K562 (cell line): ENCODE measurements around the gene TMEM187. TPM values are rescaled to one million over a fixed set of nuclear protein-coding genes. Genes with fewer than 3 reads are reported as not detected.

Source experiments
- BCLAF1 ChIP-seq, 2 experiments: fragments of 450-650 bp in 1 of 2; IDR thresholded peaks; 2 replicates each; pipeline ENCODE4 v1.6.1; 2011 to 2017; ENCODE audit warnings: low read depth in 2 of 2, antibody characterized with exemption in 1 of 2, borderline replicate concordance in 1 of 2, low read length in 1 of 2, mild to moderate bottlenecking in 1 of 2, mixed read lengths in 1 of 2; ENCODE audit not compliant: control insufficient read depth in 1 of 2
- BRCA1 ChIP-seq, 2 experiments: fragments of 450-650 bp in 1 of 2; sonication (generic) in 1 of 2; formaldehyde crosslinking in 1 of 2; IDR thresholded peaks; 2 replicates each; pipeline versions ENCODE4 v1.5.0 to v1.6.1; 2017 to 2020; ENCODE audit warnings: mild to moderate bottlenecking in 1 of 2, missing genetic modification reagents in 1 of 2
- DLX4 ChIP-seq: fragments of 250-450 bp; sonication (Bioruptor Pico); IDR thresholded peaks from 2 replicates; pipeline ENCODE4 v1.6.1; 2021; ENCODE audit warnings: mild to moderate bottlenecking
- E2F5 ChIP-seq: sonication (generic); formaldehyde crosslinking; IDR thresholded peaks from 2 replicates; pipeline ENCODE4 v1.8.0; 2022; ENCODE audit warnings: mild to moderate bottlenecking, missing genetic modification reagents
- FOXP1 ChIP-seq: sonication (generic); formaldehyde crosslinking; IDR thresholded peaks from 2 replicates; pipeline ENCODE4 v1.8.0; 2022; ENCODE audit warnings: mild to moderate bottlenecking, missing genetic modification reagents
- NBN ChIP-seq: fragments of 450-650 bp; IDR thresholded peaks from 2 replicates; pipeline ENCODE4 v1.6.1; 2016; ENCODE audit warnings: low read depth, mild to moderate bottlenecking
- PBX2 ChIP-seq, 2 experiments: IDR thresholded peaks in 1 of 2; conservative IDR thresholded peaks in 1 of 2; 2 replicates each; pipeline ENCODE4 v1.6.1; 2016; ENCODE audit warnings: low read depth in 2 of 2, mild to moderate bottlenecking in 1 of 2, missing compliant biosample characterization in 1 of 2, missing genetic modification characterization in 1 of 2, moderate library complexity in 1 of 2
- RBBP5 ChIP-seq: fragments of 200-600 bp; sonication (generic); IDR thresholded peaks from 2 replicates; pipeline ENCODE4 v1.6.1; 2012; ENCODE audit warnings: borderline replicate concordance, mild to moderate bottlenecking, low read length, control low read depth, inconsistent platforms; ENCODE audit not compliant: insufficient read depth, poor library complexity, severe bottlenecking
- STAT5A ChIP-seq: IDR thresholded peaks from 2 replicates; pipeline ENCODE4 v1.6.1; 2012; ENCODE audit warnings: low read length, inconsistent platforms, borderline replicate concordance
- XRCC5 ChIP-seq: fragments of 200-400 bp; formaldehyde crosslinking; IDR thresholded peaks from 2 replicates; pipeline ENCODE4 v1.6.1; 2017; ENCODE audit warnings: low read depth, mild to moderate bottlenecking, low read length
- ZBTB9 ChIP-seq: fragments of 450-650 bp; formaldehyde crosslinking; IDR thresholded peaks from 2 replicates; pipeline ENCODE4 v1.4.0; 2020; ENCODE audit warnings: mild to moderate bottlenecking, moderate library complexity
- ZNF280A ChIP-seq: fragments of 450-650 bp; IDR thresholded peaks from 2 replicates; pipeline ENCODE4 v1.6.1; 2018; ENCODE audit warnings: mild to moderate bottlenecking, low read depth; ENCODE audit not compliant: partially characterized antibody
- ZNF3 ChIP-seq: fragments of 250-450 bp; sonication (Bioruptor Pico); IDR thresholded peaks from 2 replicates; pipeline ENCODE4 v1.5.0; 2021; ENCODE audit warnings: mild to moderate bottlenecking, moderate library complexity
- ZNF431 ChIP-seq: sonication (generic); formaldehyde crosslinking; IDR thresholded peaks from 2 replicates; pipeline ENCODE4 v1.8.0; 2022; ENCODE audit warnings: mild to moderate bottlenecking, missing genetic modification reagents
- polyA plus RNA-seq, 8 experiments: library from polyadenylated mRNA; depleted of rRNA in 4 of 8; stranded (reverse) in 5 of 8; unstranded in 3 of 8; fragments of >200 nt; fragmentation: Nextera tagmentation in 2 of 8; fragmentation: Illumina TruSeq in 1 of 8; extraction: Ambion mirVana in 2 of 8; extraction: Trizol in 1 of 8; gene quantifications; 2 replicates each; pipeline versions ENCODE4 v1.2.1 to v1.2.3, GENCODE V29; 2011 to 2014; ENCODE audit warnings: inconsistent platforms in 1 of 8, missing spikeins in 1 of 8
- total RNA-seq, 7 experiments: library from RNA; depleted of rRNA in 6 of 7; stranded (reverse); fragments of >200 nt in 6 of 7; fragmentation: Illumina TruSeq in 2 of 7; extraction: Trizol in 2 of 7; gene quantifications; 2 replicates each; pipeline versions ENCODE4 v1.2.1 to v1.2.3, GENCODE V29; 2011 to 2021; ENCODE audit warnings: low replicate concordance in 1 of 7

The TMEM187 gene
- total and polyA plus RNA-seq, 9 of the 15 experiments (the other 6 are each of a cell fraction or from before 2014, with no cell fraction given), result 0.13 to 6.4 (median 1.6) TPM

GRCh38 chrX:153971450-153972367, 845 bp upstream of the TMEM187 start, which contains the start of gene HCFC1 (continued):
- TF ChIP-seq BRCA1 (IDR thresholded peaks at IDR 0.05) (no peak), BRCA1 (CRISPR knock-in tag; IDR thresholded peaks at IDR 0.05) (no peak; the same call in 1 of the 2 replicates), BCLAF1 (IDR thresholded peaks at IDR 0.05; ENCODE audit: borderline replicate concordance in 1 of 2, control insufficient read depth in 1 of 2, low read depth in 2 of 2, low read length in 1 of 2) (no peak), E2F5 (CRISPR knock-in tag) (peak; percentile 23; the same call in 1 of the 2 replicates), XRCC5 (no peak), ZNF431 (no peak; the same call in 1 of the 2 replicates), ZNF280A (no peak), FOXP1 (CRISPR knock-in tag) (no peak), ZNF3 (CRISPR knock-in tag) (no peak), NBN (no peak), STAT5A (no peak), DLX4 (CRISPR knock-in tag) (no peak), PBX2 (CRISPR knock-in tag; IDR thresholded peaks at IDR 0.05; ENCODE audit: low read depth) (no peak), PBX2 (tag; conservative IDR thresholded peaks at IDR 0.05; ENCODE audit: low read depth) (no peak), RBBP5 (peak; percentile 40), ZBTB9 (CRISPR knock-in tag) (peak; percentile 92)
